Ovary (tissue), 9 donors: ENCODE measurements around the gene EXOSC10. TPM values are rescaled to one million over a fixed set of nuclear protein-coding genes. Genes with fewer than 3 reads are reported as not detected.

ENCODE experiments used
- DNase-seq, 5 donors: peaks; one replicate each; pipeline ENCODE4 v3.0.0-alpha.2; 2019 to 2020
- H3K27ac ChIP-seq, 2 donors: fragments of 200-600 bp; one replicate each; pipeline versions ENCODE4 v1.5.1 to v1.8.0; 2019 to 2022
- H3K27me3 ChIP-seq: fragments of 200-600 bp; one replicate; pipeline ENCODE4 v1.8.0; 2022
- H3K36me3 ChIP-seq: fragments of 200-600 bp; sonication (generic); one replicate; pipeline ENCODE4 v1.5.1; 2019
- H3K4me1 ChIP-seq: one replicate; pipeline ENCODE4 v1.8.1; 2013; ENCODE audit warnings: mild to moderate bottlenecking, moderate library complexity; ENCODE audit not compliant: insufficient read depth
- H3K4me3 ChIP-seq: fragments of 200-600 bp; sonication (generic); one replicate; pipeline ENCODE4 v1.5.1; 2017
- H3K9me3 ChIP-seq, 2 donors: fragments of 200-600 bp in 1 of 2; sonication (generic) in 1 of 2; one replicate each; pipeline versions ENCODE4 v1.5.1 to v1.8.1; 2013 to 2019; ENCODE audit warnings: mild to moderate bottlenecking in 1 of 2, moderate library complexity in 1 of 2
- CTCF ChIP-seq, 3 donors: fragments of 450-650 bp in 2 of 3; fragments of 200-600 bp in 1 of 3; IDR thresholded peaks; one replicate each; pipeline versions ENCODE4 v1.5.1 to v1.8.0; 2016 to 2022; ENCODE audit warnings: antibody characterized with exemption in 3 of 3, mild to moderate bottlenecking in 1 of 3
- EP300 ChIP-seq: sonication (generic); formaldehyde crosslinking; IDR thresholded peaks from one replicate; pipeline ENCODE4 v1.6.1; 2017; ENCODE audit warnings: antibody characterized with exemption
- POLR2A ChIP-seq: fragments of 450-650 bp; IDR thresholded peaks from one replicate; pipeline ENCODE4 v1.6.1; 2017; ENCODE audit warnings: antibody characterized with exemption, mild to moderate bottlenecking, moderate library complexity
- WGBS, 3 donors: extraction: QIAGEN DNeasy Blood & Tissue Kit in 1 of 3; methylation state at CpG; one replicate each; pipeline versions ENCODE4 v1.1.5 to v1.1.7; 2013 to 2017; 5-methylcytosine and 5-hydroxymethylcytosine counted together
- intact Hi-C, 4 donors: fragments of 100-400 bp; cut with DNase I; formaldehyde crosslinking; loops; one replicate each; pipeline versions ENCODE4 v1.11.0 to v1.15.1; 2022 to 2023
- polyA plus RNA-seq, 2 donors: library from polyadenylated mRNA; stranded (reverse); fragments of 200-250 nt in 1 of 2; fragments of 350-450 nt in 1 of 2; fragmentation: Illumina TruSeq in 1 of 2; extraction: RNeasy Lipid Tissue Mini Kit (QIAGEN cat#74804) in 1 of 2; gene quantifications; one replicate each; pipeline ENCODE4 v1.2.3, GENCODE V29; 2013 to 2014
- total RNA-seq, 7 donors: library from RNA; depleted of rRNA in 2 of 7; stranded (reverse); fragments of >200 nt in 2 of 7; fragmentation: NEBNext Ultra II Directional in 3 of 7; extraction: Animal tissue kit (Norgen Biotek cat#: 25700) in 3 of 7; gene quantifications; one replicate each; pipeline versions ENCODE4 v1.1.0 to v1.2.4, GENCODE V29; 2016 to 2023
- donor health status: DM: no; HTN: no; CAD: no; lungs with moderate emphysema.
- donor health status: DM: no; HTN: no; CAD: no.
- donor health status: Bipolar disorder and iron deficiency.
- donor health status: DM: yes; HTN: yes; CAD: no.
- donor health status: DM: no; HTN: no; CAD: no.
- donor health status: DM: yes; HTN: yes; CAD: no.

EXOSC10 gene
- total and polyA plus RNA-seq, 9 donors, result 36.1 to 60.5 (median 48.6) TPM

GRCh38 chr1:11054666-11055065 lies 45.0 kb downstream of the EXOSC10 start:
- Histone ChIP-seq H3K27ac (no peak overlapping the region), H3K4me3 (no peak overlapping the region), H3K36me3 (no peaks in the 10 kb centered on the region), H3K4me1 (peaks cover 9% of the 10 kb centered on the region), H3K27me3 (no peaks in the 10 kb centered on the region), H3K9me3 (no peaks in the 10 kb centered on the region)
- WGBS, 3 donors, result 81 to 88% (median 87%) methylated on average over 22 of the region's 22 CpGs
- intact Hi-C loops, result no loop called here
- no peak for DNase-seq
- TF ChIP-seq POLR2A (no peak), CTCF (IDR thresholded peaks at IDR 0.05) (no peak), EP300 (no peak)

DNA sequence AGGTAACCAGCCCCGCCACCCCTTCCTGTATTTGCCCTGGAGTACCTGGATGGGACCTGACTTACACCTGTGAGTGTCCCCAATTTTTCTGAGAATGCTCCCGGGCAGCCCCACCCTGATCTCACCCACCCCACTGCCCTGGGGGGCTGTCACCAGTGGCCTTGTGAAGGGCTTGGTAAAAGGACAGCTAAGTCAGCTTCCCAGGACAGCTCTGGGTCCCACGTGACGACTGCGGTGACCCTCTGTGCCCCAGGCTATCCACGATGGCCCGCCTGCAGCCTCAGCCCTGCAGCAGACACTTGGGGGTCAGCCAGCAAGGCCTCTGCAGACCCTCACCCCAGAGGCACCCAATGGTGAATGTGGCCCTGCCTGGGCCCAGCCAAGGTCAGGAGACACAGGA lies 45.5 kb downstream of the EXOSC10 start:
- TF ChIP-seq EP300 (no peak), POLR2A (no peak), CTCF (IDR thresholded peaks at IDR 0.05) (no peak)
- H3K9me3 ChIP-seq, result no peaks in the 10 kb centered on the region
- 74 to 93% (median 83%) methylated on average over 7 of the region's 7 CpGs for WGBS, 3 donors
- DNase-seq, result no peak
- H3K4me1 ChIP-seq, result peaks cover 6% of the 10 kb centered on the region
- H3K36me3 ChIP-seq, result no peaks in the 10 kb centered on the region
- no peaks in the 10 kb centered on the region for H3K27me3 ChIP-seq
- intact Hi-C loops, result no loop called here
- H3K4me3 ChIP-seq, result no peak overlapping the region
- H3K27ac ChIP-seq, result no peak overlapping the region

- peak in 3 of 5 donors; percentile 45 to 61 (median 55) for DNase-seq
- 52 to 55% (median 54%) methylated on average over 10 of the region's 10 CpGs for WGBS, 3 donors
- Histone ChIP-seq H3K4me3 (no peak overlapping the region), H3K36me3 (no peaks in the 10 kb centered on the region), H3K9me3 (no peaks in the 10 kb centered on the region), H3K4me1 (peaks cover 2% of the 10 kb centered on the region), H3K27ac (no peak overlapping the region), H3K27me3 (no peaks in the 10 kb centered on the region)
- intact Hi-C loops, result no loop called here
- TF ChIP-seq CTCF (IDR thresholded peaks at IDR 0.05), result no peak
- TF ChIP-seq EP300, result no peak
- TF ChIP-seq POLR2A, result no peak
These were observed 45.9 kb downstream of the EXOSC10 start for GRCh38 chr1:11053758-11054137.

DNA sequence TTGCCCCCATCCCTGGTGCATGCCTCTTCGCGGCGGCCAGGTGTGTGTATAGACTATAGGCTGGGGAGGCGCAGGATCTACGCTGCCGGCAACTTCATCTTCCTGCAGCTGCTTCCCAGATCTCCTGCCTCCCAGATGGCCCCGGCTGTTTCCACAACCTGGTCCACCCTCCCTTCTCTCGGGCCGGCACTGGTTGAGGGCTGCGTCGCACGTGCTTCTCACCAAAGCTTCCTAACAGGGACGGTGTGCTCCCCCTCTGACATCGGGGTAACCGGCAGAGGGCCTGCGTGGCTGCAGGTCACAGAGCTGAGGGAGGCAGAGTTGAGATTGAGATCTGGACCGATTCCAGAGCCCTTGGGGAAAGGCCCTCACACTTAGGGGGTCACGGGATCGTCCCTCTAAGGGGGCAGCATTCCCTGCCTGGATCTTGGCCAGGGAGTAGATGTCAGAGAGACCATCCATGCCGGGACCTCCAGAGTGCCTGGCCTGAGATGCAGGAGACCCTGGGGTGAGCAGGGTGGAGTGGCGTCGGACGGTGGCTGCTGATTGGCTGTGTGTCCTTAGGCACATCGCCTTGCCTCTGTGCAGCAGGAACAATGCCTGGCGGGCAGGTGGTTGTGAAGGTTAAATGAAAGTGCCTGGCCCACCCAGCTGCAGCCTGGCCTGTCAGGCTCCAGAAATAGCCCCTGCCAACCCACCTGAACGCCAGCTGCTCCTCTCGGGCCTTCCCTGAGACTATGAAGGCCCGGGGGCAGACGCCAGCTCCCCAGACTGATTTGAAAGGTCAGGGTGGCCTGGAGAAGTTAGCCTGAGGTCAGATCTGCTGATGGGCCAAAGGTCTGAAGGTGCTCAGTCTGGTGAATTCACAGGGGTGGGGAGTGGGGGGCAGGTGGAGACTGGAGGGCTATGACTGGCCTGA lies 46.6 kb downstream of the EXOSC10 start:
- Histone ChIP-seq H3K4me1 (no peaks in the 10 kb centered on the region), H3K36me3 (no peaks in the 10 kb centered on the region), H3K27me3 (no peaks in the 10 kb centered on the region), H3K4me3 (no peak overlapping the region), H3K9me3 (no peaks in the 10 kb centered on the region), H3K27ac (no peak overlapping the region)
- WGBS, 3 donors, result 11 to 19% (median 15%) methylated on average over 29 of the region's 29 CpGs
- peak in 1 of 5 donors; percentile 47 for DNase-seq
- intact Hi-C loops, result no loop called here
- no peak for TF ChIP-seq CTCF (IDR thresholded peaks at IDR 0.05)
- no peak for TF ChIP-seq POLR2A
- TF ChIP-seq EP300, result no peak
